ENCODE data around the gene ADCY9. TPM values are rescaled to one million over a fixed set of nuclear protein-coding genes. Genes with fewer than 3 reads are reported as not detected.

ADCY9 gene
- polyA plus RNA-seq, 1 experiment, result 16.0 TPM

GRCh38 chr16:4060009-4060408 is 56.2 kb downstream of the ADCY9 start:
- no peak overlapping the region for H3K27ac ChIP-seq (ENCODE audit: low read depth, low read length)
- TF ChIP-seq CTCF (IDR thresholded peaks at IDR 0.05; ENCODE audit: low read depth, low read length), result no peak
- H3K9me3 ChIP-seq (ENCODE audit: control insufficient read depth, insufficient read depth, low read length), result peaks cover 15% of the 10 kb centered on the region
- no peaks in the 10 kb centered on the region for H3K27me3 ChIP-seq (ENCODE audit: control insufficient read depth, insufficient read depth, low read length)
- DNase-seq (ENCODE audit: low read depth, low spot score), result no peak
- ChIA-PET POLR2A (no interaction called here), CTCF (no interaction called here)
- H3K4me3 ChIP-seq (ENCODE audit: low read depth, low read length), result no peak overlapping the region

- POLR2A ChIA-PET, result no interaction called here
- CTCF ChIA-PET, result interaction anchor here (0.6 to 1.2 kb wide), 2 partner anchors 43 to 196 kb away, joined by 3 to 4 read pairs; no protein-coding TSS in a partner anchor
- H3K4me3 ChIP-seq (ENCODE audit: low read depth, low read length), result no peak overlapping the region
- H3K27ac ChIP-seq (ENCODE audit: low read depth, low read length), result no peak overlapping the region
- TF ChIP-seq CTCF (IDR thresholded peaks at IDR 0.05; ENCODE audit: low read depth, low read length), result no peak
- H3K9me3 ChIP-seq (ENCODE audit: control insufficient read depth, insufficient read depth, low read length), result peaks cover 14% of the 10 kb centered on the region
- DNase-seq (ENCODE audit: low read depth, low spot score), result no peak
- no peaks in the 10 kb centered on the region for H3K27me3 ChIP-seq (ENCODE audit: control insufficient read depth, insufficient read depth, low read length)
These were observed 57.9 kb downstream of the ADCY9 start for GRCh38 chr16:4058386-4058785.

GRCh38 chr16:4057439-4057877 is 58.8 kb downstream of the ADCY9 start:
- POLR2A ChIA-PET, result interaction anchor here (0.6 kb wide), 1 partner anchor 11 kb away, joined by 3 read pairs; no protein-coding TSS in a partner anchor
- no peak overlapping the region for H3K27ac ChIP-seq (ENCODE audit: low read depth, low read length)
- H3K4me3 ChIP-seq (ENCODE audit: low read depth, low read length), result no peak overlapping the region
- peaks cover 12% of the 10 kb centered on the region for H3K9me3 ChIP-seq (ENCODE audit: control insufficient read depth, insufficient read depth, low read length)
- TF ChIP-seq CTCF (IDR thresholded peaks at IDR 0.05; ENCODE audit: low read depth, low read length), result no peak
- CTCF ChIA-PET, result no interaction called here
- no peak for DNase-seq (ENCODE audit: low read depth, low spot score)
- H3K27me3 ChIP-seq (ENCODE audit: control insufficient read depth, insufficient read depth, low read length), result no peaks in the 10 kb centered on the region

- TF ChIP-seq CTCF (IDR thresholded peaks at IDR 0.05; ENCODE audit: low read depth, low read length), result no peak
- CTCF ChIA-PET, result interaction anchor here (0.6 kb wide), 1 partner anchor 12 kb away, joined by 3 read pairs; no protein-coding TSS in a partner anchor
- Histone ChIP-seq H3K27me3 (ENCODE audit: control insufficient read depth, insufficient read depth, low read length) (no peaks in the 10 kb centered on the region), H3K9me3 (ENCODE audit: control insufficient read depth, insufficient read depth, low read length) (peaks cover 12% of the 10 kb centered on the region), H3K4me3 (ENCODE audit: low read depth, low read length) (no peak overlapping the region), H3K27ac (ENCODE audit: low read depth, low read length) (no peak overlapping the region)
- no peak for DNase-seq (ENCODE audit: low read depth, low spot score)
- POLR2A ChIA-PET, result no interaction called here
These were observed 59.8 kb downstream of the ADCY9 start for GRCh38 chr16:4056161-4057105.

GRCh38 chr16:4055748-4056147 is 60.5 kb downstream of the ADCY9 start:
- POLR2A ChIA-PET, result no interaction called here
- no peak for TF ChIP-seq CTCF (IDR thresholded peaks at IDR 0.05; ENCODE audit: low read depth, low read length)
- Histone ChIP-seq H3K9me3 (ENCODE audit: control insufficient read depth, insufficient read depth, low read length) (peaks cover 12% of the 10 kb centered on the region), H3K4me3 (ENCODE audit: low read depth, low read length) (no peak overlapping the region), H3K27ac (ENCODE audit: low read depth, low read length) (peak overlapping the region; percentile 11), H3K27me3 (ENCODE audit: control insufficient read depth, insufficient read depth, low read length) (no peaks in the 10 kb centered on the region)
- CTCF ChIA-PET, result interaction anchor here (0.6 kb wide), 1 partner anchor 13 kb away, joined by 3 read pairs; no protein-coding TSS in a partner anchor
- DNase-seq (ENCODE audit: low read depth, low spot score), result no peak

All from AG04450 (cell line).